ENCODE data around the gene CDK15. TPM values are rescaled to one million over a fixed set of nuclear protein-coding genes. Genes with fewer than 3 reads are reported as not detected.
A peak's percentile ranks its signal among the peaks of the same experiment; 100 is the strongest.

CDK15 gene
- polyA plus RNA-seq, 1 donor from 2014 or later = not detected

GRCh38 chr2:201886504-201886903, 80.2 kb downstream of the CDK15 start:
- Mint-ChIP-seq H3K36me3 (no peaks in the 10 kb centered on the region), H3K27ac (no peak overlapping the region), H3K9me3 (no peaks in the 10 kb centered on the region), H3K4me1 (peaks cover 10 to 11% (median 10%) of the 10 kb centered on the region in 3 donors), H3K4me3 (no peak overlapping the region), H3K27me3 (peaks cover 33% of the 10 kb centered on the region)

DNA sequence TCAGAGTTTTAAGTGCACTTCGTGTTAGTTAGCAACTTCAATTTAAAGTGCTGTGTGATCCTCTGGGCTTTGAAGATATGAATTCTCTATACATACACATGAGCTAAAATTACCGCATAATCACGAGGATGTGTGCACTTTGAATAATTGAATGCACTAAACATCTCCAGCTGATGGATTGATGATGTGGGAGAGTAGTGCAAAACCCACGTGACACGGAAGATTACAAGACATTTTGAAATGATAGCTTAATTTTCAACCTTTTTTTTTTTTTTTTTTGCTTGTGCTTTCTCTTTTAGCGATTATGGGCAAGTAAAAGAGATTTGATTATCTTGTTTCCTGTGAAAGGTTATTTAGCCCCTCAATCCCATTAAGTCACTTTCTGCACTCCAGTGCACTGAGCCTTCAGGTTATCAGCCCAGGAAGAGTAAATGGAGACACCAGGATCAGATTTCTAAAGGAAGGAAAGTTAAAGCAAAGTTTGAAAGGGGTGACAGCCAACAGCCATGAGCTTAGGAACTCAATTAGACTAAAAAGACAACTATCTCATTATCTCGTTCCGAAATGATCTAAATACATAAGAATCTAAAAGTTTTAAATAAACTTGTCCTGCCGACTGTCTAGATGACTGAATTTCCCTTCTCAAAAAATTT, 81.6 kb downstream of the CDK15 start:
- Mint-ChIP-seq H3K36me3 (no peaks in the 10 kb centered on the region), H3K27me3 (peaks cover 23% of the 10 kb centered on the region), H3K27ac (no peak overlapping the region), H3K9me3 (no peaks in the 10 kb centered on the region), H3K4me1 (peaks cover 0 to 2% (median 0%) of the 10 kb centered on the region in 3 donors), H3K4me3 (no peak overlapping the region)

DNA sequence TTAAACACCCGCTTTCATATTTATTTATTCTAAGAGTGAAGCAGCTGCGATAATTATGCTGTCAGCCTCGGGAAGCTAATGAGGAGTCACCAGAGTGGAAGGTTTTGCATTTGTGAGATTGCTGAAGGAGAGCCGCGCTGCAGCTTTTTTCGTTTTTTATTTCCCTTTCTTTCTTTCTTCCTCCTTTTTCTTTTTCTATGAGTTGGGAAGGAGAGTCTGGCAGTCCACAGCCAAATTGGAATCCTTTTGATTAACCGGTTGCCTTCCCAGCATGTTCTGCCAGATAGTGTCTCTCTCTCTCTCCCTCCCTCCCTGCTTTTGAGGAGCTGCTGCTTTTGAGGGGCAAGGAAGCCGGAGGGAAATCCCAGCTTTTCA, 82.1 kb downstream of the CDK15 start:
- Mint-ChIP-seq H3K36me3 (no peaks in the 10 kb centered on the region), H3K27me3 (peaks cover 20% of the 10 kb centered on the region), H3K4me3 (no peak overlapping the region), H3K9me3 (no peaks in the 10 kb centered on the region), H3K27ac (no peak overlapping the region), H3K4me1 (peaks cover 0 to 2% (median 0%) of the 10 kb centered on the region in 3 donors)

- no peaks in the 10 kb centered on the region for H3K4me1 Mint-ChIP-seq
- H3K27me3 Mint-ChIP-seq = peaks cover 18% of the 10 kb centered on the region
- H3K27ac Mint-ChIP-seq = no peak overlapping the region
- no peaks in the 10 kb centered on the region for H3K9me3 Mint-ChIP-seq
- H3K36me3 Mint-ChIP-seq = no peaks in the 10 kb centered on the region
- H3K4me3 Mint-ChIP-seq = no peak overlapping the region
These were observed 84.1 kb downstream of the CDK15 start for GRCh38 chr2:201890453-201890852.

GRCh38 chr2:201891676-201892075, 85.3 kb downstream of the CDK15 start:
- Mint-ChIP-seq H3K9me3 (no peaks in the 10 kb centered on the region), H3K27ac (no peak overlapping the region), H3K4me1 (no peaks in the 10 kb centered on the region), H3K4me3 (no peak overlapping the region), H3K27me3 (peaks cover 17% of the 10 kb centered on the region), H3K36me3 (no peaks in the 10 kb centered on the region)

DNA sequence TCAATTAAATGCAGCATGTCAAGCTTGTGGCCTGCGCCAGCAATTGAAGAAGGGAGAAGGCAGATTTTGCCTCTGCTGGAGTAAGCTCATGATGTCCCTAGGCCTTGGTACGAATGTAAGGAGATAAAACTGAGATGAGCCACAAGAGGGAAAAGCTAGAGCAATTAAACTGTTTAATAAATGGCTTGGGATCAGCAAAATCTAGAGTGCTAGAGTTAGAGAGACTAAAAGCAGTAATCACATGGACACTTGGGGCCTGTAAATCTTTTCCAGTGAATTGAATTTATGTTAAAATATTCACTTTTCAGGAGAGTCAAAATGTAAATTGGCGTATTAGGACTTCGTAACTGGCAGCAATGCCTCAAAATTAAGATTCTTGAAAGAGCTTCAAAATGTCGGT, 86.2 kb downstream of the CDK15 start:
- peaks cover 21% of the 10 kb centered on the region for H3K27me3 Mint-ChIP-seq
- no peak overlapping the region for H3K27ac Mint-ChIP-seq

DNA sequence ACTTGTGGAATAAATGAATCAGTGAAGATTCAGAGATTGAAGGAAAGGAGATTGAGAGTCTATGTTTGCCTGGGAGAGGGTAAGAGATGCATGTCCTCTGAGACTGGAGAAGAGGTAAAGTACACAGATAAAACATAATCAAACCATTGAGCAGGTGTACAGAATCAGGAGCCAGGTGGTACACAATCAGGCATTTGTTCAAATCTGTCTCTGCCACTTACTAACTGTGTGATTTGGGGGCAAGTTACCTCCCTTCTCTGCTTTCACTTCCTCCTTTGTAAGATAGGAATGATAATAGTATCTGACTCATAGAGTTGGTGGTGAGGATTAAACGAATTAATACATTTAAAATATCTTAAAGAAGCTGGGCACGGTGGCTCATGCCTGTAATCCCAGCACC, 94.0 kb downstream of the CDK15 start:
- Mint-ChIP-seq H3K4me3 (no peak overlapping the region), H3K27ac (no peak overlapping the region), H3K4me1 (peaks cover 19 to 21% (median 20%) of the 10 kb centered on the region in 3 donors), H3K36me3 (no peaks in the 10 kb centered on the region), H3K27me3 (peaks cover 20% of the 10 kb centered on the region), H3K9me3 (no peaks in the 10 kb centered on the region)

More for the DNA sequence above, 86.2 kb downstream of the CDK15 start:
- Mint-ChIP-seq H3K36me3 (no peaks in the 10 kb centered on the region), H3K9me3 (no peaks in the 10 kb centered on the region), H3K4me3 (no peak overlapping the region), H3K4me1 (no peaks in the 10 kb centered on the region)

- Mint-ChIP-seq H3K36me3 (no peaks in the 10 kb centered on the region), H3K9me3 (no peaks in the 10 kb centered on the region), H3K4me3 (peak overlapping the region in 2 of 4 donors; percentile 60 to 62), H3K27ac (no peak overlapping the region), H3K27me3 (peaks cover 21% of the 10 kb centered on the region), H3K4me1 (peaks cover 19 to 21% (median 20%) of the 10 kb centered on the region in 3 donors)
These were observed 95.4 kb downstream of the CDK15 start for GRCh38 chr2:201901786-201902185.

GRCh38 chr2:201904538-201905420, 98.4 kb downstream of the CDK15 start:
- H3K36me3 Mint-ChIP-seq = no peaks in the 10 kb centered on the region
- H3K9me3 Mint-ChIP-seq = no peaks in the 10 kb centered on the region
- peaks cover 21 to 22% (median 22%) of the 10 kb centered on the region in 3 donors for H3K4me1 Mint-ChIP-seq
- H3K27me3 Mint-ChIP-seq = peaks cover 13% of the 10 kb centered on the region
- no peak overlapping the region for H3K27ac Mint-ChIP-seq
- no peak overlapping the region for H3K4me3 Mint-ChIP-seq

GRCh38 chr2:201906777-201907562, 100.6 kb downstream of the CDK15 start:
- Mint-ChIP-seq H3K27me3 (peaks cover 10% of the 10 kb centered on the region), H3K36me3 (peaks cover 4% of the 10 kb centered on the region), H3K4me1 (peaks cover 19 to 21% (median 19%) of the 10 kb centered on the region in 3 donors), H3K9me3 (no peaks in the 10 kb centered on the region), H3K4me3 (no peak overlapping the region), H3K27ac (no peak overlapping the region)

- H3K9me3 Mint-ChIP-seq = no peaks in the 10 kb centered on the region
- H3K27ac Mint-ChIP-seq = no peak overlapping the region
- H3K4me3 Mint-ChIP-seq = no peak overlapping the region
- peaks cover 4% of the 10 kb centered on the region for H3K36me3 Mint-ChIP-seq
- H3K27me3 Mint-ChIP-seq = peaks cover 10% of the 10 kb centered on the region
- H3K4me1 Mint-ChIP-seq = peaks cover 19 to 21% (median 19%) of the 10 kb centered on the region in 3 donors
These were observed 101.2 kb downstream of the CDK15 start for GRCh38 chr2:201907563-201907881.

DNA sequence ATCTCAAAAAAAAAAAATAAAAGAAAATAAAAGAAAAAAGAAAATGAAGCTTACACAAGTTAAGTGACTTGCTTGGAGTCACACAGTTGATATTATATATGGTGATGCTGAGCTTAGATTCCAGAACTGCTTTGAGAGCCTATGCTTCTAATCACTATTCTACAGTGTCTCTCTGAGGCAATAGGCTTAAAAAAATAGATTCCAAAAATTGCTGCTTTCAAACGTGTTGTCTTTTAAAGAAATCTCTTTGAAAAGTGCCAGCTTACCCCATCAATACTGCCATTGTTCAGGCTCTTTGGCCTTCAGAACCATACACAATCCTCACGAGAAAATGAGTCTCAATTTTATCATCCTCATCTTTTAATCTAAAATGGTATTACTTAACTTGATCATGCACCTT, 102.6 kb downstream of the CDK15 start:
- Mint-ChIP-seq H3K27ac (no peak overlapping the region), H3K36me3 (peaks cover 4% of the 10 kb centered on the region), H3K27me3 (peaks cover 7% of the 10 kb centered on the region), H3K4me3 (no peak overlapping the region), H3K4me1 (peaks cover 19 to 21% (median 19%) of the 10 kb centered on the region in 3 donors), H3K9me3 (no peaks in the 10 kb centered on the region)

- Mint-ChIP-seq H3K27me3 (peaks cover 7% of the 10 kb centered on the region), H3K9me3 (no peaks in the 10 kb centered on the region), H3K4me3 (no peak overlapping the region), H3K4me1 (peaks cover 17 to 19% (median 17%) of the 10 kb centered on the region in 3 donors), H3K27ac (no peak overlapping the region), H3K36me3 (peaks cover 4% of the 10 kb centered on the region)
These were observed 103.0 kb downstream of the CDK15 start for GRCh38 chr2:201909348-201909747.

GRCh38 chr2:201909961-201910361, 103.6 kb downstream of the CDK15 start:
- peak overlapping the region in 1 of 3 donors; percentile 75 for H3K27ac Mint-ChIP-seq
- peaks cover 11 to 13% (median 11%) of the 10 kb centered on the region in 3 donors for H3K4me1 Mint-ChIP-seq
- peaks cover 4% of the 10 kb centered on the region for H3K36me3 Mint-ChIP-seq
- peaks cover 6% of the 10 kb centered on the region for H3K27me3 Mint-ChIP-seq
- H3K9me3 Mint-ChIP-seq = no peaks in the 10 kb centered on the region
- peak overlapping the region in 1 of 4 donors; percentile 74 for H3K4me3 Mint-ChIP-seq

DNA sequence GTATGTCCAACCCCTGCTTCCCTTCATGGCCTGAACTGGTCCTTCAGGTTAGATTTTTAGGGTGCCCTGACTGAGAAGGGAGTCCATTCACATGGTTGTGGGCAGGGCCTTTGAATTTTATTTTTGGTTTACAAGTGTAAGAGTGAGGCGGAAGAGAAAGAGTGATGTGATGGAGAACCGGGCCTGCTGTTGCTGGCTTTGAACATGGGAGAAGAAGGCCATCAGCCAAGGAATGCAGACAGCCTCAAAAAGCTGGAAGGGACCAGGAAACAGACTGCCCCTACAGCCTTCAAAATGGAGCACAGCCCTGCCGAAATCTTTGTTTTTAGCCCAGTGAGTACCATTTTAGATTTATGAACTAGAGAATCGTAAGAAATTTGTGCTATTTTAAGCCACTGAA, 105.0 kb downstream of the CDK15 start:
- Mint-ChIP-seq H3K4me3 (no peak overlapping the region), H3K9me3 (no peaks in the 10 kb centered on the region), H3K27ac (no peak overlapping the region), H3K36me3 (peaks cover 4% of the 10 kb centered on the region), H3K4me1 (peaks cover 7 to 10% (median 7%) of the 10 kb centered on the region in 3 donors), H3K27me3 (peaks cover 2% of the 10 kb centered on the region)

All from IgD-negative memory B cell (primary cell).